SK-N-SH treated with all-trans-retinoic acid at 6 μM for 48 hours (cell line): ENCODE measurements around the gene TBXAS1.
"Not testable (repeated sequence)": the region's sequence is repeated elsewhere in the genome, so short reads cannot be mapped to it uniquely, and the experiment has no call there.

Source experiments
- ATAC-seq: fragments of 200-7000 bp; cut with Tn5 transposase; 3 replicates; pipeline ENCODE4 v1.9.1; 2020; ENCODE audit warnings: mild to moderate bottlenecking, moderate library complexity
- ARNTL ChIP-seq: fragments of 450-650 bp; formaldehyde crosslinking; IDR thresholded peaks from 2 replicates; pipeline ENCODE4 v1.5.0; 2020; ENCODE audit warnings: low read depth, mild to moderate bottlenecking, moderate library complexity, borderline replicate concordance
- BACH2 ChIP-seq: fragments of 250-450 bp; sonication (Bioruptor Pico); IDR thresholded peaks from 2 replicates; pipeline ENCODE4 v1.9.0; 2021; ENCODE audit warnings: mild to moderate bottlenecking, borderline replicate concordance
- CREB5 ChIP-seq: fragments of 250-450 bp; sonication (Bioruptor Pico); IDR thresholded peaks from 2 replicates; pipeline ENCODE4 v1.5.1; 2020; ENCODE audit warnings: low read depth, mild to moderate bottlenecking, moderate library complexity
- CSDC2 ChIP-seq: fragments of 250-450 bp; sonication (Bioruptor Pico); IDR thresholded peaks from 2 replicates; pipeline ENCODE4 v1.5.0; 2020; ENCODE audit warnings: mild to moderate bottlenecking, moderate library complexity
- ESRRG ChIP-seq: fragments of 250-450 bp; sonication (Bioruptor Pico); IDR thresholded peaks from 2 replicates; pipeline ENCODE4 v1.6.1; 2021; ENCODE audit warnings: mild to moderate bottlenecking
- GLIS3 ChIP-seq: fragments of 250-450 bp; sonication (Bioruptor Pico); IDR thresholded peaks from 2 replicates; pipeline ENCODE4 v1.5.0; 2020; ENCODE audit warnings: mild to moderate bottlenecking, moderate library complexity
- ISL1 ChIP-seq: fragments of 250-450 bp; sonication (Bioruptor Pico); IDR thresholded peaks from 2 replicates; pipeline ENCODE4 v2.1.2; 2022; ENCODE audit warnings: mild to moderate bottlenecking, moderate library complexity
- OSR1 ChIP-seq: fragments of 250-450 bp; sonication (Bioruptor Pico); IDR thresholded peaks from 2 replicates; pipeline ENCODE4 v1.8.0; 2022; ENCODE audit warnings: moderate library complexity, mild to moderate bottlenecking, inconsistent platforms
- PATZ1 ChIP-seq: fragments of 250-450 bp; sonication (Bioruptor Pico); IDR thresholded peaks from 2 replicates; pipeline ENCODE4 v1.8.0; 2020; ENCODE audit warnings: mild to moderate bottlenecking, moderate library complexity, borderline replicate concordance
- POU6F1 ChIP-seq: fragments of 250-450 bp; sonication (Bioruptor Pico); IDR thresholded peaks from 2 replicates; pipeline ENCODE4 v1.8.0; 2021; ENCODE audit warnings: low read depth, mild to moderate bottlenecking, moderate library complexity, borderline replicate concordance
- PPARA ChIP-seq: fragments of 250-450 bp; sonication (Bioruptor Pico); IDR thresholded peaks from 2 replicates; pipeline ENCODE4 v1.5.0; 2020; ENCODE audit warnings: mild to moderate bottlenecking, borderline replicate concordance
- RARB ChIP-seq: fragments of 250-450 bp; sonication (Bioruptor Pico); IDR thresholded peaks from 2 replicates; pipeline ENCODE4 v1.8.0; 2021; ENCODE audit warnings: mild to moderate bottlenecking, moderate library complexity
- SNAI2 ChIP-seq: fragments of 250-450 bp; sonication (Bioruptor Pico); IDR thresholded peaks from 2 replicates; pipeline ENCODE4 v1.5.0; 2020; ENCODE audit warnings: mild to moderate bottlenecking, moderate library complexity
- TCF4 ChIP-seq: fragments of 250-450 bp; sonication (Bioruptor Pico); IDR thresholded peaks from 2 replicates; pipeline ENCODE4 v1.8.0; 2021; ENCODE audit warnings: mild to moderate bottlenecking, moderate library complexity, borderline replicate concordance
- TOX ChIP-seq: fragments of 250-450 bp; sonication (Bioruptor Pico); IDR thresholded peaks from 2 replicates; pipeline ENCODE4 v1.8.0; 2021; ENCODE audit warnings: mild to moderate bottlenecking, moderate library complexity, borderline replicate concordance
- TSHZ2 ChIP-seq: fragments of 250-450 bp; sonication (Bioruptor Pico); IDR thresholded peaks from 2 replicates; pipeline ENCODE4 v1.5.0; 2020; ENCODE audit warnings: mild to moderate bottlenecking, moderate library complexity
- ZC3H10 ChIP-seq: fragments of 250-450 bp; sonication (Bioruptor Pico); IDR thresholded peaks from 2 replicates; pipeline ENCODE4 v1.5.1; 2021; ENCODE audit warnings: mild to moderate bottlenecking, moderate library complexity
- ZFP3 ChIP-seq: fragments of 250-450 bp; sonication (Bioruptor Pico); IDR thresholded peaks from 2 replicates; pipeline ENCODE4 v1.5.0; 2020; ENCODE audit warnings: mild to moderate bottlenecking, moderate library complexity
- ZFP30 ChIP-seq: fragments of 450-650 bp; formaldehyde crosslinking; IDR thresholded peaks from 2 replicates; pipeline ENCODE4 v1.5.0; 2022; ENCODE audit warnings: mild to moderate bottlenecking, moderate library complexity
- ZNF565 ChIP-seq: fragments of 450-650 bp; formaldehyde crosslinking; conservative IDR thresholded peaks from 2 replicates; pipeline ENCODE4 v1.5.0; 2020; ENCODE audit warnings: low read depth, mild to moderate bottlenecking, moderate library complexity
- ZNF70 ChIP-seq: fragments of 450-650 bp; formaldehyde crosslinking; IDR thresholded peaks from 2 replicates; pipeline ENCODE4 v1.5.0; 2020; ENCODE audit warnings: mild to moderate bottlenecking, moderate library complexity
- ZNF8 ChIP-seq: fragments of 450-650 bp; formaldehyde crosslinking; IDR thresholded peaks from 2 replicates; pipeline ENCODE4 v1.5.0; 2020; ENCODE audit warnings: mild to moderate bottlenecking, moderate library complexity

The TBXAS1 gene

GRCh38 chr7:139842401-139843210, 13.5 kb downstream of the TBXAS1 start (continued):
- TF ChIP-seq ZNF565 (CRISPR knock-in tag) (no peak), OSR1 (no peak), BACH2 (CRISPR knock-in tag) (no peak)

GRCh38 chr7:139843211-139843537, 14.1 kb downstream of the TBXAS1 start:
- ATAC-seq = not testable (repeated sequence)

GRCh38 chr7:139844779-139845442, 15.8 kb downstream of the TBXAS1 start:
- no peak for ATAC-seq
- no peak for TF ChIP-seq GLIS3 (CRISPR knock-in tag)
- TF ChIP-seq BACH2 (CRISPR knock-in tag) = no peak
- TF ChIP-seq ZNF70 (CRISPR knock-in tag) = no peak
- no peak for TF ChIP-seq SNAI2 (CRISPR knock-in tag)
- no peak for TF ChIP-seq ZC3H10 (CRISPR knock-in tag)
- TF ChIP-seq ARNTL = no peak
- TF ChIP-seq PPARA (CRISPR knock-in tag) = no peak
- no peak for TF ChIP-seq TOX
- no peak for TF ChIP-seq ZFP3 (CRISPR knock-in tag)
- no peak for TF ChIP-seq POU6F1 (CRISPR knock-in tag)
- TF ChIP-seq, all 23 proteins: peak for 0

GRCh38 chr7:139845443-139845805, 16.4 kb downstream of the TBXAS1 start:
- no peak for ATAC-seq
- TF ChIP-seq ISL1 (CRISPR knock-in tag) = no peak
- TF ChIP-seq TCF4 (CRISPR knock-in tag) = no peak
- TF ChIP-seq RARB (CRISPR knock-in tag) = no peak
- no peak for TF ChIP-seq ZNF565 (CRISPR knock-in tag)
- TF ChIP-seq CREB5 (CRISPR knock-in tag) = no peak
- no peak for TF ChIP-seq PPARA (CRISPR knock-in tag)
- TF ChIP-seq CSDC2 = no peak
- no peak for TF ChIP-seq BACH2 (CRISPR knock-in tag)
- no peak for TF ChIP-seq TOX
- no peak for TF ChIP-seq ARNTL
- no peak for TF ChIP-seq ZFP3 (CRISPR knock-in tag)
- TF ChIP-seq GLIS3 (CRISPR knock-in tag) = no peak
- TF ChIP-seq, all 23 proteins: peak for 0

GRCh38 chr7:139846297-139846696, 17.2 kb downstream of the TBXAS1 start:
- ATAC-seq = no peak
- TF ChIP-seq ZFP30 (CRISPR knock-in tag) (no peak), PATZ1 (no peak), POU6F1 (CRISPR knock-in tag) (no peak), TSHZ2 (CRISPR knock-in tag) (no peak), TOX (no peak), CSDC2 (no peak), RARB (CRISPR knock-in tag) (no peak), ESRRG (CRISPR knock-in tag) (no peak), ISL1 (CRISPR knock-in tag) (no peak), ARNTL (no peak), ZC3H10 (CRISPR knock-in tag) (no peak), TCF4 (CRISPR knock-in tag) (no peak), BACH2 (CRISPR knock-in tag) (no peak), CREB5 (CRISPR knock-in tag) (no peak), OSR1 (no peak), ZNF8 (CRISPR knock-in tag) (no peak), ZFP3 (CRISPR knock-in tag) (no peak)
